ENCODE results near the gene U2SURP. TPM values are rescaled to one million over a fixed set of nuclear protein-coding genes. Genes with fewer than 3 reads are reported as not detected.

The U2SURP gene
- total RNA-seq, 1 donor from 2014 or later: 156 TPM

- TF ChIP-seq CTCF (IDR thresholded peaks at IDR 0.05; ENCODE audit: unreplicated experiment): no peak
- Mint-ChIP-seq H3K27ac (no peak overlapping the region), H3K36me3 (ENCODE audit: insufficient read depth) (no peaks in the 10 kb centered on the region), H3K27me3 (no peaks in the 10 kb centered on the region), H3K4me3 (ENCODE audit: low read depth) (no peak overlapping the region), H3K9me3 (ENCODE audit: low read depth) (peaks cover 6% of the 10 kb centered on the region), H3K4me1 (ENCODE audit: low read depth) (no peaks in the 10 kb centered on the region)
- no peak for DNase-seq (ENCODE audit: low spot score, unreplicated experiment)
Measured at GRCh38 chr3:143080196-143080595, 78.8 kb downstream of the U2SURP start.

GRCh38 chr3:143081365-143081764, 80.0 kb downstream of the U2SURP start:
- H3K9me3 Mint-ChIP-seq (ENCODE audit: low read depth): peaks cover 6% of the 10 kb centered on the region
- no peaks in the 10 kb centered on the region for H3K36me3 Mint-ChIP-seq (ENCODE audit: insufficient read depth)
- H3K4me1 Mint-ChIP-seq (ENCODE audit: low read depth): no peaks in the 10 kb centered on the region
- DNase-seq (ENCODE audit: low spot score, unreplicated experiment): no peak
- TF ChIP-seq CTCF (IDR thresholded peaks at IDR 0.05; ENCODE audit: unreplicated experiment): no peak
- no peak overlapping the region for H3K27ac Mint-ChIP-seq
- no peaks in the 10 kb centered on the region for H3K27me3 Mint-ChIP-seq
- H3K4me3 Mint-ChIP-seq (ENCODE audit: low read depth): no peak overlapping the region

- H3K27me3 Mint-ChIP-seq: no peaks in the 10 kb centered on the region
- no peaks in the 10 kb centered on the region for H3K36me3 Mint-ChIP-seq (ENCODE audit: insufficient read depth)
- H3K9me3 Mint-ChIP-seq (ENCODE audit: low read depth): peaks cover 6% of the 10 kb centered on the region
- no peak for DNase-seq (ENCODE audit: low spot score, unreplicated experiment)
- no peak overlapping the region for H3K4me3 Mint-ChIP-seq (ENCODE audit: low read depth)
- TF ChIP-seq CTCF (IDR thresholded peaks at IDR 0.05; ENCODE audit: unreplicated experiment): no peak
- no peak overlapping the region for H3K27ac Mint-ChIP-seq
- H3K4me1 Mint-ChIP-seq (ENCODE audit: low read depth): no peaks in the 10 kb centered on the region
Measured at GRCh38 chr3:143081844-143082778, 80.7 kb downstream of the U2SURP start.

- TF ChIP-seq CTCF (IDR thresholded peaks at IDR 0.05; ENCODE audit: unreplicated experiment): no peak
- peaks cover 6% of the 10 kb centered on the region for H3K9me3 Mint-ChIP-seq (ENCODE audit: low read depth)
- DNase-seq (ENCODE audit: low spot score, unreplicated experiment): no peak
- H3K27ac Mint-ChIP-seq: no peak overlapping the region
- no peak overlapping the region for H3K4me3 Mint-ChIP-seq (ENCODE audit: low read depth)
- H3K4me1 Mint-ChIP-seq (ENCODE audit: low read depth): no peaks in the 10 kb centered on the region
- peaks cover 2% of the 10 kb centered on the region for H3K36me3 Mint-ChIP-seq (ENCODE audit: insufficient read depth)
- no peaks in the 10 kb centered on the region for H3K27me3 Mint-ChIP-seq
Measured at GRCh38 chr3:143083781-143084180, 82.4 kb downstream of the U2SURP start.

GRCh38 chr3:143084856-143085731, 83.7 kb downstream of the U2SURP start:
- no peak overlapping the region for H3K27ac Mint-ChIP-seq
- H3K4me3 Mint-ChIP-seq (ENCODE audit: low read depth): no peak overlapping the region
- peaks cover 2% of the 10 kb centered on the region for H3K36me3 Mint-ChIP-seq (ENCODE audit: insufficient read depth)
- peaks cover 6% of the 10 kb centered on the region for H3K9me3 Mint-ChIP-seq (ENCODE audit: low read depth)
- no peak for TF ChIP-seq CTCF (IDR thresholded peaks at IDR 0.05; ENCODE audit: unreplicated experiment)
- H3K4me1 Mint-ChIP-seq (ENCODE audit: low read depth): no peaks in the 10 kb centered on the region
- no peak for DNase-seq (ENCODE audit: low spot score, unreplicated experiment)
- no peaks in the 10 kb centered on the region for H3K27me3 Mint-ChIP-seq
